ENCODE data around the gene TRPM3.

TRPM3 gene

DNA sequence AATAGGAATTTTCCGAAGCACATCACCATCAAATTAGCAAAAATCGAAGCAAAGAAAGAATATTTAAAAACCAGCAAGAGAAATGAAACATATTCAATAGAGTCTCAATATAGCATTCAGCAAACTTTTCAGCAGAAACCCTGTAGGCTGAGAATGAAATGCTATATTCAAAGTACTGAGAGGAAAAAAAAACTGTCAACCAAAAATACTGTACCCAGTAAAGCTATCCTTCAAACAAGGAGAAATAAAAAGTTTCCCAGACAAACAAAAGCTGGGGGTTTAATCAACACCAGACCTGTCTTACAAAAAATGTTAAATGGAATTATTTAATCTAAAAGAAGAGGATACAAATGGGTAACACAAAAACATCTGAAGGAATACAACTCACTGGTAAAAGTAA is 116.0 kb downstream of the TRPM3 start:
- TF ChIP-seq ZNF274 (IDR thresholded peaks at IDR 0.05; ENCODE audit: low read depth, low read length) (no peak), SUZ12 (IDR thresholded peaks at IDR 0.05; ENCODE audit: extremely low read depth, insufficient read depth, insufficient read length) (no peak), YY1 (IDR thresholded peaks at IDR 0.05; ENCODE audit: insufficient read depth, insufficient read length) (no peak)
- no peaks in the 10 kb centered on the region for H3K27me3 ChIP-seq (ENCODE audit: insufficient read depth, insufficient read length)
- peaks cover 25% of the 10 kb centered on the region for H3K9me3 ChIP-seq (ENCODE audit: insufficient read depth, low read length)
- no peaks in the 10 kb centered on the region for H3K4me1 ChIP-seq (ENCODE audit: insufficient read depth, insufficient read length)
- no peak overlapping the region for H3K9ac ChIP-seq (ENCODE audit: insufficient read length, low read depth)
- no peak overlapping the region for H3K4me3 ChIP-seq (ENCODE audit: insufficient read length, low read depth)
- no peaks in the 10 kb centered on the region for H3K36me3 ChIP-seq (ENCODE audit: insufficient read depth, insufficient read length, low read length)
- DNase-seq (ENCODE audit: low read depth, low spot score): no peak

DNA sequence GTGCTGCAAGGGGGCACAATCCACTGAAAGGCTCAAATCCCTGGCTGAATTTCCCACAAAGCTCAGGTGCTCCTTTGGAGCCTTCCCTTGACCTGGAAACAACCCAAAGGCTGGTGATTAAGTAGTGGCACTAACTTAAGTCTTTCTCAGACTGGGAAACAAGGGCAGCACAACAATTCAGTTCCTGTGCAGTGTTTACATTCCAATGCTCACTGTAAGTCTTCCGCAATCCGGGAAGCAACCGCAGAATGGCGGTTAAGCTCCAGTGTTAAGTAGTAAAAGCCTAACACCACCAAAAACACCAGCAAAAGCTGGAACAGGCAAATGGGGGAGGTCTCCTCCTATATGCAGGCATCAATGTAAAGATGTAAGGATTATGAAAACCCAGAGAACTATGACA is 117.2 kb downstream of the TRPM3 start:
- Histone ChIP-seq H3K4me3 (ENCODE audit: insufficient read length, low read depth) (no peak overlapping the region), H3K4me1 (ENCODE audit: insufficient read depth, insufficient read length) (no peaks in the 10 kb centered on the region), H3K36me3 (ENCODE audit: insufficient read depth, insufficient read length, low read length) (no peaks in the 10 kb centered on the region), H3K9ac (ENCODE audit: insufficient read length, low read depth) (no peak overlapping the region), H3K9me3 (ENCODE audit: insufficient read depth, low read length) (peaks cover 25% of the 10 kb centered on the region), H3K27me3 (ENCODE audit: insufficient read depth, insufficient read length) (no peaks in the 10 kb centered on the region)
- DNase-seq (ENCODE audit: low read depth, low spot score): no peak
- TF ChIP-seq YY1 (IDR thresholded peaks at IDR 0.05; ENCODE audit: insufficient read depth, insufficient read length): no peak

DNA sequence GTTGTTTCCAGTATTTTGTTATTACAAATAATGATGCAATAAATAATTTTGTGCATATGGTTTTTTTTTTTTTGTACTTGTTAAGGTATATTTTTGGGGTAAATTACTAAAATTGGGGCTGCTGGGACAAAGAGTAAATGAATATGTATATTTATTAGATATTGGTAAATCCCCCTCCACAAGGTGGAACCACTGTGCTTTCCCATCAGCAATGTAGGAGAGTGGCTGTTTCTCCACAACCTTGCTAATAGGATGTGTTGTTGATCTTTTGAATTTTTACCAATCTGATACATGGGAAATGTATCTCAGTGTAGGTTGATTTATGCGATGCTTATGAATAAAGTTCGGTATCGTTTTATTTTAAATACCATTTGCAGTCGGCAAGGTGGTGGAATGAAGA is 118.1 kb downstream of the TRPM3 start:
- H3K9me3 ChIP-seq (ENCODE audit: insufficient read depth, low read length): peaks cover 25% of the 10 kb centered on the region
- no peak overlapping the region for H3K9ac ChIP-seq (ENCODE audit: insufficient read length, low read depth)
- no peaks in the 10 kb centered on the region for H3K27me3 ChIP-seq (ENCODE audit: insufficient read depth, insufficient read length)
- H3K4me1 ChIP-seq (ENCODE audit: insufficient read depth, insufficient read length): no peaks in the 10 kb centered on the region
- DNase-seq (ENCODE audit: low read depth, low spot score): no peak
- H3K36me3 ChIP-seq (ENCODE audit: insufficient read depth, insufficient read length, low read length): no peaks in the 10 kb centered on the region
- no peak for TF ChIP-seq ZNF274 (IDR thresholded peaks at IDR 0.05; ENCODE audit: low read depth, low read length)
- TF ChIP-seq YY1 (IDR thresholded peaks at IDR 0.05; ENCODE audit: insufficient read depth, insufficient read length): no peak
- TF ChIP-seq SUZ12 (IDR thresholded peaks at IDR 0.05; ENCODE audit: extremely low read depth, insufficient read depth, insufficient read length): no peak
- no peak overlapping the region for H3K4me3 ChIP-seq (ENCODE audit: insufficient read length, low read depth)

DNA sequence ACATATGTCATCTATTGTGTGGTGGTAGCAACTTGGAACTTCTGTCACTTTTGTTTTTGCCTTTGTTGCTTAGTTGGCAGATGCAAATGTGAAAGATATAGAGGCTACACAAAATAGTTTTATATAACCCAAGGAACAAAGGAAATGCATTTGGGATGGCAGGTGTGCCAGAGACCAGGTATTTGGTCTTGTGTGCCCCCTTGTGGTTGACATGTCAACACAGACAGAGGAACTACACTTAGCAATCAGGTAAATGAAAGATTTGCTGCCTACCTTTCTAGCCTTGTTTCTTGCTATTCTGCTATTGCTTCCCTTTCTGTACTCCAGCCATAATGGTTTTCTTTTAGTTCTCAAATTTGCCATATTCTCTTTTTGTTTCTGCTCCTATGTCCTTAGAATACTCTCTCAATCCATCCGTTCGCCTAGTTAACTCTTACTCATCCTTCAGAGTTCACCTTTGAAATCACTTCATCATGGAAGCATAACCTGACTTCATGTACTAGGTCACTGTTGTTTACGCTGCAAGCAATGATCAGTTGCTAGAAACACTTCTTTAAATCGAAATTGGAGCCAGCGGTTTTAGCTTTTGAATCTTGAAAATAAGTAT is 119.5 kb downstream of the TRPM3 start:
- peaks cover 25% of the 10 kb centered on the region for H3K9me3 ChIP-seq (ENCODE audit: insufficient read depth, low read length)
- no peaks in the 10 kb centered on the region for H3K36me3 ChIP-seq (ENCODE audit: insufficient read depth, insufficient read length, low read length)
- H3K4me1 ChIP-seq (ENCODE audit: insufficient read depth, insufficient read length): no peaks in the 10 kb centered on the region
- TF ChIP-seq YY1 (IDR thresholded peaks at IDR 0.05; ENCODE audit: insufficient read depth, insufficient read length) (no peak), SUZ12 (IDR thresholded peaks at IDR 0.05; ENCODE audit: extremely low read depth, insufficient read depth, insufficient read length) (no peak), ZNF274 (IDR thresholded peaks at IDR 0.05; ENCODE audit: low read depth, low read length) (no peak)
- no peak overlapping the region for H3K4me3 ChIP-seq (ENCODE audit: insufficient read length, low read depth)
- H3K9ac ChIP-seq (ENCODE audit: insufficient read length, low read depth): no peak overlapping the region
- H3K27me3 ChIP-seq (ENCODE audit: insufficient read depth, insufficient read length): no peaks in the 10 kb centered on the region
- peak; percentile 32 for DNase-seq (ENCODE audit: low read depth, low spot score)

DNA sequence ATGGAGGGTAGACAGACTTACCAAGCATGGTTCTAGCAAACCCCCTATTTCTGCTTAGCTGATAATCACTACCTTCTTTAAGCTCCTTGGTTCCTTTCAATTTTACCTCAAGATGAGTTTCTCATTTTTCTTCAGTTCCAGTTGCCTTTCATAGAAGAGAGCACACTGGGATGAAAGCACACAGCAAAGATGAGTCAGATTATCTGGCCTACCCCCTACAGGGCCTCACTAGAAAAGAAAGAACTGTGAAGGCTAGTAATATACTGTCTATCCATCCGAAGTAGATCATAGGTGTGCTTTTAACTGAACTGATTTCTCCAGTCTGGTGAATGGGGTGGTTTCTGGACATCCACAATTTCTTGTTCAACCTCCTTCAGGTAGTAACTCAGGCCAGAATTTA is 122.5 kb downstream of the TRPM3 start:
- Histone ChIP-seq H3K9me3 (ENCODE audit: insufficient read depth, low read length) (peaks cover 3% of the 10 kb centered on the region; the same call in 1 of the 2 replicates), H3K27me3 (ENCODE audit: insufficient read depth, insufficient read length) (no peaks in the 10 kb centered on the region), H3K4me3 (ENCODE audit: insufficient read length, low read depth) (no peak overlapping the region), H3K36me3 (ENCODE audit: insufficient read depth, insufficient read length, low read length) (no peaks in the 10 kb centered on the region), H3K9ac (ENCODE audit: insufficient read length, low read depth) (no peak overlapping the region), H3K4me1 (ENCODE audit: insufficient read depth, insufficient read length) (no peaks in the 10 kb centered on the region)
- TF ChIP-seq SUZ12 (IDR thresholded peaks at IDR 0.05; ENCODE audit: extremely low read depth, insufficient read depth, insufficient read length) (no peak), YY1 (IDR thresholded peaks at IDR 0.05; ENCODE audit: insufficient read depth, insufficient read length) (no peak), ZNF274 (IDR thresholded peaks at IDR 0.05; ENCODE audit: low read depth, low read length) (no peak)
- no peak for DNase-seq (ENCODE audit: low read depth, low spot score)

DNA sequence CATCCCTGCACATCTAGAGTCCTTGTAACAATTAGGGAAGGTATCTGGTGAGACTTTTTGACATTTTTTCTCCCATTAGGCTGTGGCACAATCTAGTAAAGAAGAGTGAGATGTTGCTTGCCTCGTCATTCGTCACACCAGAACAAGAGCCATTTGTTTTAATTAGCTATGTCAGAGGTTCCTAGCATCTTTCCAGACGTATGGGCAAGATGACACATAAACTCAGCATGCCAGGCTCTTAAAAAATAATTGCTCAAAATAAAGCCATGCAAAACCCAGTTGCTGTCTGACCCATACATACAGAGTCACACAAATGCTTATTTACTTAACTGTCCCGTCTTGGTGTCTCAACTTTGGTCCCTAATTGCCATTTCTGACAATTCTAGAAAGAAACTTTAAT is 125.9 kb downstream of the TRPM3 start:
- DNase-seq (ENCODE audit: low read depth, low spot score): no peak
- H3K27me3 ChIP-seq (ENCODE audit: insufficient read depth, insufficient read length): no peaks in the 10 kb centered on the region
- no peaks in the 10 kb centered on the region for H3K9me3 ChIP-seq (ENCODE audit: insufficient read depth, low read length)
- no peak overlapping the region for H3K4me3 ChIP-seq (ENCODE audit: insufficient read length, low read depth)
- no peak overlapping the region for H3K9ac ChIP-seq (ENCODE audit: insufficient read length, low read depth)
- no peaks in the 10 kb centered on the region for H3K36me3 ChIP-seq (ENCODE audit: insufficient read depth, insufficient read length, low read length)
- H3K4me1 ChIP-seq (ENCODE audit: insufficient read depth, insufficient read length): no peaks in the 10 kb centered on the region
- no peak for TF ChIP-seq SUZ12 (IDR thresholded peaks at IDR 0.05; ENCODE audit: extremely low read depth, insufficient read depth, insufficient read length)
- TF ChIP-seq YY1 (IDR thresholded peaks at IDR 0.05; ENCODE audit: insufficient read depth, insufficient read length): no peak
- TF ChIP-seq ZNF274 (IDR thresholded peaks at IDR 0.05; ENCODE audit: low read depth, low read length): no peak

DNA sequence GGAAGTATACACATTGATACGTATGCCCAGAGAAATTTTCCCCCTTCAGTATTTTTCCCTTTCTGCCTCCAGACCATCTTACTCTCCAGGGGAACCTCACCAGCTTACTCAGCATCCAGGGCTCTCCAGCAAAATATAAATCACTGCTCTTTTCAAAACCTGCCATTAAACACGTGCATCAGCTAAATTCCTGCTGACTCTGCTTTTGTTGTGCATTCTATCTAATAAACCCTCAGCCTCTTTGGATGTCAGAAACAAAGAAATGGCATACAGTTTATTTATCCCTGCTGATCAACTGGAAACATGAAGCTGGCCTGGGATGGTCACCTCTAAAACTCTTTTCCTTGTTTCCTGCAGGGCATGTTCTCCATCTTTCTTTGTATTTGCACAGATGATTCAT is 126.8 kb downstream of the TRPM3 start:
- Histone ChIP-seq H3K4me1 (ENCODE audit: insufficient read depth, insufficient read length) (no peaks in the 10 kb centered on the region), H3K36me3 (ENCODE audit: insufficient read depth, insufficient read length, low read length) (no peaks in the 10 kb centered on the region), H3K4me3 (ENCODE audit: insufficient read length, low read depth) (no peak overlapping the region), H3K27me3 (ENCODE audit: insufficient read depth, insufficient read length) (no peaks in the 10 kb centered on the region), H3K9me3 (ENCODE audit: insufficient read depth, low read length) (no peaks in the 10 kb centered on the region), H3K9ac (ENCODE audit: insufficient read length, low read depth) (no peak overlapping the region)
- no peak for DNase-seq (ENCODE audit: low read depth, low spot score)
- TF ChIP-seq ZNF274 (IDR thresholded peaks at IDR 0.05; ENCODE audit: low read depth, low read length): no peak
- TF ChIP-seq SUZ12 (IDR thresholded peaks at IDR 0.05; ENCODE audit: extremely low read depth, insufficient read depth, insufficient read length): no peak
- no peak for TF ChIP-seq YY1 (IDR thresholded peaks at IDR 0.05; ENCODE audit: insufficient read depth, insufficient read length)

Measured in NT2/D1 (cell line).